HUDEP-2 (cell line): Measurements from ENCODE around the gene LRCH1.
A peak's percentile ranks its signal among the peaks of the same experiment; 100 is the strongest.

Source experiments
- DNase-seq, 76 experiments: peaks; one replicate each; lab custom pipeline; 2025; ENCODE audit not compliant: unreplicated experiment in 76 of 76; lab: John Stamatoyannopoulos, UW

The LRCH1 gene

DNA sequence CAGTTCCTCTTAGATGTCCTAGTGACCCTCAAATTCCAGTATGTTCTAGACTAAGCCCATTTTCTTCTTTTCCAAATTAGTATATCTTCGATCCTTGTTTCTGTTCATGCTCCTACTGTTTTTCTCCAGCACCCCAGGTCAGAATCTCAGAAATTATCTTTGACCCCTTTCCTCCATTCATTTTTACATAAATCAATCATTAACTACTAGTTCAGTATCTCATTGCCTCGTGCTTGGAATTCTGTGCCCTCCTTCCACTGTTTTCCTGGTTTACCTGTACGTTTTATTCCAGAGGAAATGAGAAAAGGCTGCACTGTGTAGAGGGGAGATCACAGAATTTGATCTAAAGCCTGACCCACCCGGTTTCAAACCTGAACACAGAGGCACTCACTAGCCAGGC, 107.9 kb downstream of the LRCH1 start:
- DNase-seq = no peak

- no peak for DNase-seq
Observed at GRCh38 chr13:46662690-46663089, 109.7 kb downstream of the LRCH1 start.

- no peak for DNase-seq
Observed at GRCh38 chr13:46663206-46664037, 110.5 kb downstream of the LRCH1 start.

DNA sequence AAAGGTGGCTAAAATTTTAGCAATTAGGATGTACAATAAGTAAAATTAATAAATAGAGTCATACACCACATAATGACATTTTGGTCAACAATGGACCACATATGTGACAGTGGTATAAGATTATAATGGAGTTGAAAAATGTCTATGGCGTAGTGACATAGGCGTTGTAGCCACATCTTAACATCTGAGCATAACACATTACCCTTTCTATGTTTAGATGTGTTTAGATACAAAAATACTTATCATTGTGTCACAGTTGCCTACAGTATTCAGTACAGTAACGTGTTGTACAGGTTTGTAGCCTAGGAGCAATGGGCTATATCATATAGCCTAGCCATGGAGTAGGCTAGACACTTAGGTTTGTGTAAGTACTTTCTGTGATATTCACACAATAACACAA, 111.2 kb downstream of the LRCH1 start:
- DNase-seq = no peak

DNA sequence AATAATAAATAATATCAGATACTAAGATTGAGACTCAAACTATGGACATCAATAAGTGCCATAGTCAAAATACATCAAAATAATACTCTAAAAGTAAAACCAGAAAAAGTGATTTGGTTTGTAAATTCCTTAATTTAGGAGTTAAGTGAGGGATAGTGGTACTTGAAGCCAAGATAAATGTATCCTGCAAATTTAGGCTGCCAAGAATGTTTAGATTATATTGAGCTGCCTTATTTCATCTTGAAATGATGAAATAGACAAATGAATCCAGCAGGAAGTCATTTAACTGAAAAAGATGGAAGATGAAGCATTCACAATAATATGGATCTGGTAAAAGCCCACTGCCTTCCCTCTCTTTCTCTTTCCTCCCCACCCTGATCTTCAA, 112.3 kb downstream of the LRCH1 start:
- DNase-seq = no peak

- no peak for DNase-seq
Observed at GRCh38 chr13:46665633-46666482, 112.9 kb downstream of the LRCH1 start.

DNA sequence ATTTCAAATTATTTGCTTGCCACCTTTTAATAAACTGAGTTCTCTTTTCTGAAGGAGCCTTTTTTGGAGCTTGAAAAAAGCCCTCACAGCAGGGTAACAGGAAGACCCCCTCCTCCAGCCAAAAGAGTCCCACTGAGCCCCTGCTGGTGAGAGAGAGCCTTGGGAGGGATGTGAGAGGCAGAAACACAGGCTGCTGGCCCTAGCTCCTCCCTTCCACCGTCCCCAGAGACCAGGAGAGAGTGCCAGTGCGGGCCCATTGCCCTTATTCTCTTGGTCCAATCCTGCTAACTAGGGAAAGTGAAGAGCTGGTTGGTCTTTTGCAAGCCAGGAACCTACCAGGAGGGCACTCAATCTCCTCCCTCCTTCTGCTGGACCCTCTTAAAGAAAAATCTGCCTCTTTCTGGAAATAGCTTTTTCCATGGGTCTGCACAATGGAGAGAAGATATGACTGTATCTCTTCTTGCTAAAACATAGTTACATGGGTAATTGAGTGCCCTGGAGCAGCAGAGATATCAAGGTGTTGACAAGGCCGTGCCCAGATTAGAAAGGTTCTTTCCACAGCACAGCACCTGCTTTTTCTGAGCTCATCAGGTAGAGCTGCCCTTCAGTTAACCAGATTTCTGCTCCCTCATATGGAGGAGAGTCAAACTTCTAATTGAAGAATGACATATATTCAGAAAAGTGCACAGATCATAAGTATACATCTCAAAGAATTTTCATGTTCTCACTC, 113.9 kb downstream of the LRCH1 start:
- DNase-seq = peak in 1 of 76 experiments; percentile 0

GRCh38 chr13:46667687-46668281, 114.8 kb downstream of the LRCH1 start:
- no peak for DNase-seq

- DNase-seq = peak in 16 of 76 experiments; percentile 2 to 41 (median 10)
Observed at GRCh38 chr13:46668302-46668720, 115.3 kb downstream of the LRCH1 start.

DNA sequence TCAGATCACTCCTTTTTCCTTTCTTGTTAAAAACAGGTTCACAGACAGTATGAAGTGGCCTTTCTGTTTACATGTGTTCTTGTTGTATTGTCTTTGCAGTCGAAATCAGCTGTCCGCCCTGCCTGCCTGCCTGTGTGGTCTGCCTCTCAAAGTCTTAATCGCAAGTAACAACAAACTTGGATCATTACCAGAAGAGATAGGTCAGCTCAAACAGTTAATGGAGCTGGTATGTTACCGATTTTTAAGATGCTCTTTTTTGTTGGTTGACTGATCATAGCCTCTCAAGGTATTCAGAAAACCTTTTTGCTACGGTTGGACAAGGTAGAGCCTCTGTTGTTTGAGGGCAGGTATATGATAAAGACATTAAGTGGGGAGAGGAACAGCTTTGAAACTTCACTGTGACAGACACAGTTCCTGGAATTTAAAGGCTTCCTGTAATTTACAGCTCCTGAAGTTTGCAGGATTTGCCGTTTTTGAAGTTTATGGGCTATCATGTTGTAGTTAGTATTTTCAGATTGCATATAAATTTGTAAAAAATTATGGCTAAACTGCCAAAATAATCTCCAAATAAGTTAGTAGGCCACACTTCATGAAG, 116.1 kb downstream of the LRCH1 start:
- peak in 48 of 76 experiments; percentile 1 to 70 (median 24) for DNase-seq

- no peak for DNase-seq
Observed at GRCh38 chr13:46672338-46673090, 119.5 kb downstream of the LRCH1 start.

GRCh38 chr13:46675016-46675415, 122.0 kb downstream of the LRCH1 start:
- DNase-seq = no peak

GRCh38 chr13:46676378-46676725, 123.4 kb downstream of the LRCH1 start:
- no peak for DNase-seq

- no peak for DNase-seq
Observed at GRCh38 chr13:46679369-46680120, 126.6 kb downstream of the LRCH1 start.

DNA sequence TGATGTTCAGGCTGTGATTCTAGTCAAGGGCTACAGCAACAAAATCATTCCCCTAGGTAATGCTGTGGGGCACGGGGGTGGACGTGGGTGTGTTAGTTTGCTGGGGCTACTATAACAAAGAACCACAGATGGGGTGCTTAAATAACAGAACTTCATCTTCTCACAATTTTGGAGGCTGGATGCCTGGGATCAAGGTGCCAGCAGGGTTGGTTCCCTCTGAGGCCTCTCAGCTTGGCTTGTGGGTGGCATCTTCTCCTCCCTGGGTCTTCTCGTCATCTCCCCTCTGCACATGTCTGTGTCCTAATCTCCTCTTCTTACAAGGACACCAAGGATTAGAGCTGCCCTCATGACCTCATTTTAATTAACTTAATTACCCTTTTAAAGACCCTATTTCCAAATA, 129.0 kb downstream of the LRCH1 start:
- DNase-seq = no peak

GRCh38 chr13:46682707-46683106, 129.7 kb downstream of the LRCH1 start:
- no peak for DNase-seq

DNA sequence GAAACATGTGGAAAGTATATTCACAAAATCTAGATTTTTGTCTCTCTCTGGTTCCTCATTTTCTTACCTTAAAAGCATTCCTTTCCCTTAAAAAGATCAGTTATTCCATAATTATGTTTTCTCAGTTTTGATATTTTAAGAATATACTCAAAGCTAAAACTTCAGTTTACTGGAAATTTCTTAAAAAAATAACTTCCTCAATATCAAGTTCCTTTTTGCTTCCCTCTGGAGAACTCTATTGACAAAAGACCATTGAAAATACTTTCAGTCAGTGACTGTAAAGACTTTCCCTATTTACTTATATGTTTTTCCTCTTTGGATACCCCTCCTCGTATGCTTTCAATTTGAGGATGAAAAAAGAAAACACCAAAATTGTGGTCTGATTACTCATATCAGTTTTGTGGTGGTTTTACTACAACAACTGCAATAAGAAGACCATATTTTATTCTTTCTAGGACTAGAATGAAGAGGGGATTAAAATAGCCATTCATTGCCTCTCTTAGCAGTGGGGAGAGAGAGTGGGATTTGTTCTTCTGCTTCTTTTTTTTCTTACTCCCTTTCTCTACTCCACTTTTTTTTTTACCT, 130.8 kb downstream of the LRCH1 start:
- DNase-seq = no peak

- no peak for DNase-seq
Observed at GRCh38 chr13:46684287-46685001, 131.5 kb downstream of the LRCH1 start.
